CD4-positive, alpha-beta T cell treated with Interferon gamma for 1 hour (primary cell): Measurements from ENCODE around the gene PARP6.

Experiments used
- DNase-seq: peaks from one replicate; pipeline ENCODE4 v3.0.0-alpha.2; 2020

The PARP6 gene, protein sequence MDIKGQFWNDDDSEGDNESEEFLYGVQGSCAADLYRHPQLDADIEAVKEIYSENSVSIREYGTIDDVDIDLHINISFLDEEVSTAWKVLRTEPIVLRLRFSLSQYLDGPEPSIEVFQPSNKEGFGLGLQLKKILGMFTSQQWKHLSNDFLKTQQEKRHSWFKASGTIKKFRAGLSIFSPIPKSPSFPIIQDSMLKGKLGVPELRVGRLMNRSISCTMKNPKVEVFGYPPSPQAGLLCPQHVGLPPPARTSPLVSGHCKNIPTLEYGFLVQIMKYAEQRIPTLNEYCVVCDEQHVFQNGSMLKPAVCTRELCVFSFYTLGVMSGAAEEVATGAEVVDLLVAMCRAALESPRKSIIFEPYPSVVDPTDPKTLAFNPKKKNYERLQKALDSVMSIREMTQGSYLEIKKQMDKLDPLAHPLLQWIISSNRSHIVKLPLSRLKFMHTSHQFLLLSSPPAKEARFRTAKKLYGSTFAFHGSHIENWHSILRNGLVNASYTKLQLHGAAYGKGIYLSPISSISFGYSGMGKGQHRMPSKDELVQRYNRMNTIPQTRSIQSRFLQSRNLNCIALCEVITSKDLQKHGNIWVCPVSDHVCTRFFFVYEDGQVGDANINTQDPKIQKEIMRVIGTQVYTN

DNA sequence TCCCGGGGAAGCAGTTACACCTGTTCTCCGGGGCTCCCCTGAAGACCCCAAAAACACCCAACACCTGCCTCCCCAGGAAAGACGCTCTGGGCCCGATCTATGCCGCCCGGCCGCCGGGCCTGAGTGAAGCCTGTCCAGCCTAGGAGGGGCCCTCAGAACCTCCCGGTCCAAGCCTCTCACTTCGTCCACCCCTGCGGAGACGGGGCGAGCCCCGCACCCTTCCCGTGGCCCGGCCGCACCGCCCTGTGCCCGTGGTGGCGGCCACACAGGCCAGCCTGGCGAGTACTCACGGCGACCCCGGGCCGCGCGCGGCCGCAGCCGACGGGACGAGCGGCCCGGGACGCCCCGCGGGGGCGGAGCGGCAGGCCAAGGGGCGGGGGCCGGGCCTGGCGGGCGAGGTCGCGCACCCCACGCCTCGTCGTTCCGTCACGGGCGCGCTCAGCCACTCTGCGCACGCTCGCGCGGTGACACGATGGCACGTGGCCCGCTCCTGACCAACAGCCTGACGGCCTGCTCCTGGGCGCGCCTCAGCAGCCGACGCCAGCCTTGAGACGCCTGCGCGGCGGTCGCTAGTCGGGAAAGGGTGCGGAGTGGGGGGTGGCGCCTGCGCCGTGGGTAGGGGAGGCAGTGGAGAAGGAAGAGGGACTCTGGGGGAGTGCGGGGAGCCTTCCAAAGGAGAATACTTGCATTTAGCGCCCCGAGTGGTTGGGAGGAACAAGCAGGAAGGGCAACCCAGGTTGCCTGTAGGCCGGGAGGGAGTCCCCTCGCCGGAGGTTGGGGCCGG is at the start of gene PARP6:
TSS of gene PARP6 (minus strand) at position 342 of the 784 bp plus-strand sequence. CDS start 5,077 bp downstream, outside the sequence.
- peak; percentile 100 for DNase-seq

DNA sequence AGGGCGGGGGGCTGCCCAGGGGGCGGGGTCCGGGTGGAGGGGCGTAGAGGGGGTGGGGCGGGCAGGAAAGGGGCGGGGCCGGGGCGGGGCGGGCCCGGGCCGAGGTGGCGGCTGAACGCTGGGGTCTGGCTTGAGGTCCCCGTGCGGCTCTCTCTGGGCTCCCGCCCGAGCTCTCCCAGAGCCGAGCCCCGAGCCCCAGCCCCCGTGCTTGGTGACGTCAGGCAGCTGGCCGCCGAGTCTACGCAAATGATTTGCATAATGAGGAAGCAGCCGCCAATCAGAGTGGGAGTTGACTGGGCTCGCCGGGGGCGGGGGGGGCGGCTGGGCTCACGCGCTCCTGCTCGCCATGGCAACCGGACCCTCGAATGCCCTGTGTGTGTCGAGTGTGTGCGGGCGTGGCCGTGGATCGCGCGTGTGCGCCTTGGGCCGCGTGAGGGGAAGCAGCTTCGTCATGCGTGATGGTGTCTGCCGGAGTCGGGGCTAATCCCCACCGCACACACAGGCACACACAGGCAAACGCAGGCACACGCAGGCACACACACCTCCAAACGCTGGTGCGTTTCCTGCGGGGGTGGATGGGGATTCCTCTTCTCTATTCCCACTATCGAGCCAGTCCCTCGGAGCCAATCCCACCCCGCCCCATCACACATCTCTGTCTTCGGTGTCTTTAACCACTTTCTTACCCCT is 47.8 kb upstream of the PARP6 start, which contains the start of gene CELF6:
TSS of gene CELF6 (minus strand) at position 173 of the 687 bp plus-strand sequence. CDS start 283 bp downstream, outside the sequence.
- DNase-seq, result peak; percentile 90

DNA sequence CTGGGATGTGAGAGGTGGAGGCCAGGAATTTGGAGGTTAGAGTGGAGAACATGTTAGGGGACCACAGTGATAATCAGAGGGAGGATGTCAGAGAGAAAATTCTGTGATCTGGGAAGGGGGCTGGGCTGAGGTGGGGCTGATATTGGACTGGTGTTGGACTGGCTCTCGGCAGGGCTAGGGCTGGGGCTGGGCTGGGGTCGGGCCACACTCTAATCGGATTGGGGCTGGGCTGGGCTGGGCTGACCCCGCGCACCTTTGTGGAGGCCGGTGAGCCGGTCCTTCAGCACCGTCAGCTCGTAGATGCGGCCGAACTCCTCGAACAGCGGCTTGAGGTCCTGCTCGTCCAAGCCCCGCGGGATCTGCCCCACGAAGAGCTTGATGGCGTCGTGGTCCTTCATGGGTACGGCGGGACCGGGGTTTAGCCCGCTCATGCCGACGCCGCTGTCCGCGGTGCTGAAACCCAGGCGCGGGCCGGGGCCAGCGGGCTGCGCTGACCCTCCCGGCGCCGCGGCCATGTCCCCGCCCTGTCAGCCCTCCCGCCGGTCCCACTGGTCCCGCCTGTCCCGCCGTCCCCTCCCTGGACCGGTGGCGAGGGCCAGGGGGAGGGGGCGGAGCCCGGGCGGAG is 47.1 kb upstream of the PARP6 start:
- peak; percentile 44 for DNase-seq

DNA sequence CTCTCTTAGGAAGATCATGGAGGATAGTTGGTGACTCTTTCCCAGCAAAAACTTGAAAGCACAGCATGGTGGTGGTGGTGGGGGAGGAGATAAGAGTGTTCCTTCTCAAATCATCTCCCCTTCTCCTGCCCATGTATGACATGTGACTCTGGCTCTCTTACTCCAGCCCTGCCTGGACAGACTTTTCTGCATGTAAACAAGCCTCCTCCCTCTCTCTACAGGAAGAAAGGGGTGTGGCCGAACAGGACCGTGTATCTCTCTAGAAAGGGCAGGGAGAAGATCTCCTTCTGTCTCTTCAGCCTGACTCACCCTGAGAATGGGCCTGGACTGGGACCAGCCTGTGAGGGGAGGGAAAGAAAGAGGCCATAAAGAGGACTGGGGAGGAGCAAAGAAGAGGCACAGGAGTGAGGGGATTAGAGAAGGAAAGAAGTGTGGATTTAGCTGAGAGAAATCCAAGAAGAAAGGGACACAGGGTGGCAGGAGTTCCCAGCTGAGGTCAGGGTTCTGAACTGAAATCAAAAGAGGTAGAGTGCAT is 46.1 kb upstream of the PARP6 start:
- DNase-seq, result no peak

DNA sequence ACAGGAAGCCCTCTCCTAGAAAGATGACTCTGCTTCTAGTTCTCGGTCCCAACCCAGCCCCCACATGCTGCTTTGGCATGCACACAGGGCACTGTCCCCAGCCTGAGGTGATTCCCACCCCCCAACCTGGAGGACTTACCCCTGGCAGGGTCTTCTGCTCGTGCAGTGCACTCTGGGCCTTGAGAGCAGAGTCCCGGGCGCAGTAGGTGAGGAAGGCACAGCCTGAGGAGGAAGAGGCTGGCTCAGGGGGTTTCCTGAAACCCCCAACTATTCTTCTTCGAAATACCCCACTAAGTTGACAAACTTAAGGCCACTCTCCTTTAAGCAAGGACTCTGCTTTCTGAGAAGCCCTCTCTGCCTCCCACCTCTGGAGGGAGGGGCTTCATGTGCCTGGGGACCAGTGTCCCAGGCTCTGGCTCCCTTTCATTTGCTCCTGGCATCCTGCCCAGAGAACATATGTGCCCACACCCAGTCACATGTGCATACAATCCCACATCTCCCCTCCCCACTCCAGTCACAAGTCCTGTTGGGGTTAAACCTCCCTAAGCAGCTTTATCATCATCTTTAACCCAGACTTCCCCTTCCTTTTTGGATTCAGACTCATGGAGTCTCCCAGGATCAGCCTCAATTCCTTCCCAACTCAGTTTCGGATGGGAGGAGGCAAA is 43.5 kb upstream of the PARP6 start:
- no peak for DNase-seq

DNA sequence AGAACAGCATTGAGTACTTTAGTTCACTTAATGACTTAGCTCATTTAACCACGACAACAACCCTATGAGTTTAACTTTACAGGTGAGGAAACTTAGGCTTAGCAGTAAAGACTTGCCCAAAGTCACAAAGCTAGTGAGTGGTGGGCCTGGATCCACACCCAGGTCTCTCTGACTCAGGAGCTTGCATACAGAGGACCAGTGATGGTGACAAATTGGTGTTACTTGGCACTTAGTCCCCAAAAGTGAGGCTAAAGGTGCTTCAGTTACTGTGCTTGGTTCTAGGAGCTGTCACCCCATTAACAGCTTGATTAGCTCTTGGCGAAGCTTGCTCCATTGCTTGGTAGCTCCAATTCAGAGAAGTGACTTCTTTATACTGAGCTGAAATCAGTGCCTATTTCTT is 41.5 kb upstream of the PARP6 start:
- DNase-seq, result no peak

DNA sequence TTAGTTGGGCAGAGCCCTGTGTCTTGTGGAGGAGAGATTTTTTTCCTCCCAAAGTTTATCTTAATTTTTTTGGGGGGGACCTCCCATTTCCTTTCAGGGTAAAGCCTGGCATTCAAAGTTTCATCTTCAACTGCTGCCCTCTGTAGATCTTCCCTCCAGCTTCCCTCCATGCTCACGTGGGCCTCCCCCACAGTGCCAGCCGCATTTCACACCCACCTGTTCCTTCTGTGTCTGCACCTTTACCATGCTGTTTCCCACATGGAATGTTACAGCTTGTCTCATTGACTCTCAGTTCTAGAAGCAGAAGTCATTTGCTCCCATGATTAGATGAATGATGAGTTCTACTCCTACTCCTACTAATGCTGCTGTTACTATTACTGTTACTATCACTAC is 41.1 kb upstream of the PARP6 start:
- no peak for DNase-seq

DNA sequence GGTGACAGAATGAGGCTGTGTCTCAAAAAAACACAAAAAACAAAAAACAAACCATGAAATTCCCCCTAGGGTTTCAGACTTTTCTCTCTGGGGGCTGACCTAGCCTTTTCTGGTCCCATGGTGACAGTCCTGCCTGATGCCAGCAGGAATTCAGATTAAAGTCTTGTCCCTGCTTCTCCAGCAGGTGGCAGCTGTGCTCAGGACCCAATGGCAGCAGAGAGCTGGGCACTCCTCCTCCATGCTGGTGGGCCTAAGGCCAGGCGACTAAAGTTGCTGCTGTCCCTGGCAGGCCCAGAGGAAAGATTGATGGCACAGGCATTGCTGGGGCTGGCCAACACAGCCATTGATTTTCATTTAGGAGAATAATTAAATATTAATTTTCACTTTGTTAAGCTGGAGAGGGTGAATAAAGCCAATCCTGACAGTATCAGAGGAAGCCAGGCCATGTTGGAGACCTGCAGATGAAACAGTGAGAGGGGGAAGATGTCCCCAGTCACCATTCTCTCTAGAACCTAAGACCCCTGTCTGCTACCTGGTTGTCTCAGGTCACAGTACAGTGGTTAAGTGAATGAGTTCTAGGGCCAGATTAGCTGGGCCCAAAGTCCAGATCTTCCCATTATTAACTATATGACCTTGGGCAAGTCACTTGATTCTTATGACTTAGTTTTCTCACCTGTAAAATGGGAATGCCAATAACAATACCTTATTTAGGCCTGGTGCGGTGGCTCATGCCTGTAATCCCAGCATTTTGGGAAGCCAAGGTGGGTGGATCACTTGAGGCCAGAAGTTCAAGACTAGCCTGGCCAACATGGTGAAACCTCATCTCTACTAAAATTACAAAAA is 40.5 kb upstream of the PARP6 start:
- DNase-seq, result peak; percentile 56

DNA sequence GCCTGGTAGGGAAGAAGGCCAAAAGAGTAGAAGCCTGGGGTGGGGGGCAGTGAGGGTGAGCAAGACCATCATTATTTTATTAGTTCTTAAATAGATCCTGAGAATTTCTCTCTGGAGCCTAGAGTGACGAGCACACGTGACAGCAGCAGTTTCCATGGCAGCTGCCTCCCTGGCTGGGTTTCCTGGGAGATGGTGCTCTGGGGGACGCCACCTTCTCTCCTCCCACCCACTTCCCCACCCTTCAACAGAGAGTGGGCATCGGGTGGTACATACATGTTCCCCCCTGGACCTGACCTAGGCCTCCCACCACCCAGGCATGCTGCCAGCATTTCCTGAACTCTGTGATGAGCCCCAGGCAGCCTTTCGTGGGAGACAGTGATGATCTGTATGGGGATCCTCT is 34.7 kb upstream of the PARP6 start:
- DNase-seq, result no peak

DNA sequence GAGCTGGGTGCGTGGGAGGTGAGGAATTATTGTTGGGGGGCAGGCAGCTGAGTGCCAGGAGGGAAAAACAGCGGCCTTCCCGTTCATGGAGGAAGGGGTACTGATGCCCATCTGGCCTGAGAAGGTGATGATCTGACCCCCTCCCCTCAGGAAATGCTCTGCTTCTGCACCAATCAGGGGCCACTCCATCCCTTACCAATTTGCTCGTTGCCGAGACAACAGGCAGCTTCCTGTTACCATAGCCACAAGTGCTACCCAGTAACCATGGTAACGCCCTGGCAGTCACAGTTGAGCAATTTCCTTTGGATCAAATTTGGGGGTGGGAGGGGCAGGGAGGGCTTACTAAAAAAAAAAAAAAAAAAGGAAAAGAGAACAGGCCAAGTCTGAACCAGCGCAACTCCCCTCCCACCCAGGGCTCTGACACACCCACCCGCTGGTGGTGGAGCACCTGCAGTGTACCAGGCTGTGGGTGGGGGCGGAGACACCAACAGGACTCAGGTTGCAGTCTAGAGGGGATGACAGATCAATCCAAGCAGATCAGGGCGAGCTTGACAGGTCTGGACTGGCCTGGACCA is 33.9 kb upstream of the PARP6 start:
- DNase-seq, result peak; percentile 72

DNA sequence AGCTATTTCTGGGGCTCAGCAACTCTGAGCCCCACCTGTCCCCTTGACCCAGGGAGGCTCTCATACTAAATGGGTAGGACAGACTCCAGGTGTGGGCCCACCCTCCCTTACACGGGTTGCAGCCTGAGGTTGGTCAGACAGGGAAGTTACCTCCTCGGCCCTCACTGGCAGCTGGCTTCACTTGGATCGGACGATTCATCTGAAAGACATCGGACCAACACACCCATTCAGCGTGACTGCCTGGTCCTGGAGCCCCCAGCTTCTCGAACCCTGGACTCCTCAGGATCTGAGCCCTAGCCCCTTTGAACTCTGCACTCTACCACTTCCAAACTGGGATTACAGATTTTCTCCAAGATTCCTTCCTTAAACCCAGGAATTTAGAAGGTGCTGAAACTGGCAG is 32.2 kb upstream of the PARP6 start:
- DNase-seq, result no peak

DNA sequence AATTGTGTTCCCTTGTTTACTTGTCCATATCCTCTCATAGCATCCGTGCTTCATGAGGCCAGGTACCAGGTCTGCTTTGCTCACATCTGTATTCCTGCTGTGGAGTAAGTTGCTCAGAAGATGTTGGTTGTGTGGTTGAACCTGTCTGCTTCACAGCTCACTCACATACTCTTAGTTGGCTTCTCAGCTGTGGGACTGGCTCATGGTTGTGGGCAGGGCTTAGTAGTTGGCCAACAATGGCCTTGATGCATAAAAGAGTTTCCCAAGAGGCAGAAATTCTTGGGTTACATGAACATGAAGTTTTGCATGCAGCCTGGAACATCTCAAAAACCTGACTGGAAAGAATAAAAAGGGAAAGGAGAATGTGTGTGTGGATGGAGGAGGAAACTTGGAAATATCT is 30.6 kb upstream of the PARP6 start:
- DNase-seq, result no peak

DNA sequence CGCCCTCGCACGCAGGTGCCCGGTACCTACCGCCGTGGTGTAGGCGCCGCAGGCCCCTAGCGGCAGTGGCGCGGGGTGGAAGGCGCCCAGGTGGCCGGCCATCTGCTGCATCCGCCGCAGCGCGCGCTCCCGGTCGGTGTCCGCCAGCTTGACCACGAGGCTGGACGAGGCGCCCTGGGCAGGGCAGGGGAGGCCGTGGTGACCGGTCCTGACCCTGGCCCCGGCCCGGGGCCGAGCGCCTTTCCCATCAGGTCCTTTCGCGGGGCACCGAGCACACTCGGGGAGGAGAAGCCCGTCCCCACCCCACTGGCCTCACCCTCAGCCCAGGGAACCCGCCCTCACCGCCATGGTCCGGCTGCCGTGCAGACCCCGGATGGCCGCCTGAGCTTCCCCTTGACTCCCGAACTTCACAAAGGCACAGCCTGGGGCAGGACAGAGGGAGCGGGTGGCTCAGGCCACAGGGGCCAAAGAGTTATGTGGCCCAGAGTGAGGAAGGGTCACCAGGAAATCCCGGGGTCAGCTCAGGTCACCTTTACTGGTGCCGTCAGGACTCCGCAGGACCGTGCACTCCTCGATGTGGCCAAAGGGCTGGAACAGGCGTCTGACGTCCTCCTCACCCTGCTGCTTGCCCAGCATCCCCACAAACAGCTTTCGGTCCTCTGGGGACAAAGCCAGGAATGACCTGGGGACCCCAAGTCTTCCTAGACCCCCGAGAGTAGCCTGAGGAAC is 17.4 kb upstream of the PARP6 start:
- DNase-seq, result no peak

DNA sequence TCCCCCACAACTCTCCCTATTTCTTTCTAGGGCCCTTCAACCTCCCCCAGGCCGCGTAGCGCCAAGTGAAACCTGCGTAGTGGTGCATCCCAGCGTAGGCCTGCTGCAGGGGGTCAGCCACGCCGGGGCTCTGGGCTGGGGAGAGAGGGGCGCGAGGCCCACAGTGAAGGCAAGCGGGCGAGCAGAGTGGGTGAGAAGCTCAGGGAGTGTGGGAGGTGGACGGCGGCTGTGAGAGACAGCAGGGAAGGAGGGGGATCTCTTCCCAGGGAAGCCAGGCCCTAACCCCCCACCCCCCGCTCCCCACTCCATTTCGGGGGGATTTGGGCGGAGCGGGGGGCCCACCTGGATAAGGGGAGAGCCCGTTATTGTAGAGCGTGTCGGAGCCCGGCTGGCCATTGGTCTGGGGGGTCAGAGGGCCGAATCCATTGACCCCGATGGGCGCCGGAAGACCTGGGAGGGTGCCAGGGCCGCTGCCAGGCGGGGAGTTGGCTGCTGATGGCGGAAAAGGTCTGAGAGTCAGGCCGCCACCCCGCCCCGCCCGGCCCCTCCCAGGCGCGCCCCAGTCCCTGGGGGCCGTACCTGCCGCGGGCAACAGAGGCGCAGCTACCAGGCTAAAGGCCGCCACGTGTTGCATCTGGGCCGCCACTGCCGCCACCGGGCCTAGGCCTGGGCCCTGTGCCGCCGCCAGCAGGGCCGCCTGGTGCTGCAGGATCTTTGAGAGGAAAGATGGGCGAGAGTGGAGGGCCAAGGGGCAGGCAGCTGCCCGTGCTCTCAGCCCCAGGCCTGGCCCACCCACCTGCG is 16.6 kb upstream of the PARP6 start:
- no peak for DNase-seq

DNA sequence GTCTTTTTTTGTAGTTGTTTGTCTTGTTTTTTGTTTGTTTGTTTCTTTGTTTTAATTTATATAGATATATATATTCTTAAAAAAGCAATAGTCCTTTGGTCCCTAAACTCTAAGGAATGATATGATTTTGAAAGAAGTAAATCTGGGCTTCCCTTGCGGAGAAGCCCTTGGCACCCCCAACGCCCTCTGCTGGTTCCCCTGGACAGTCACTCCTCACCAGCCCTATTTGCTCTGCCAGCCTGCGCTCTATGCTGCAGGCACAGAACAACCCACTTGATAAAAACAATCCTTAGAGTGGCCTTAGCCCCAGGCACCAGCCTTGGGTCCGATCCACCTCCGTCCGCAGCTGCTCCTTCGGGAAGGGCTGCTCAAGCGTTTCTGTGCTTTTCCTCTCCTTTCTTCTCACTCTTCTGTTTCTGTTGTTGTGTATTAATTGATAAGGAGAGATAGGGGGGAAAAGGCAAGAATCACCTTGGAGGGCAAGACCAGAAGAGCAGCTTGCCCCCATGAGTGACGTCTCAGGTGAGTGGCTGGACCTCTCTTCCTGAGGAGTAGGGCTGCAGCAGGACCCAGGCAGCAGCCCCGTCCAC is 13.7 kb upstream of the PARP6 start:
- DNase-seq, result peak; percentile 38

DNA sequence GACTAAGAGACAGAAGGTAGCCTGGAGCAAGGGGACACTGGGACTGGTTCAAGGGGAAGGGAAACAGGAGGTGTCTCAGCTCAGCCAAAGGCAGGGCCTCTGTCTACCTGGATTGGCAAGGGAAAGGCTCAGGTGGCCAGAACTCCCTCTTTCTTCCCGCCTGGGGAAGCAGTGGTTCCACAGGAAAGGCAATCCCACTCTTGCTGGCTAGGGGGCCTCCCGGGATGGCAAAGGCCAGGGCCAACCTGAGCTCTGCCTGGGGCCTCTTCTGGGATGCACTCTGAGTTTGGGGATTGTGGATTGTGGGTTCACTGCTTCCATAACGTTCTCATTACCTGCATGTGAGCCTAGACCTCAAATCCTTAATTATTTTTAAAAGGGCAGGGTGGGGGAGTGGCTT is 13.0 kb upstream of the PARP6 start:
- no peak for DNase-seq

DNA sequence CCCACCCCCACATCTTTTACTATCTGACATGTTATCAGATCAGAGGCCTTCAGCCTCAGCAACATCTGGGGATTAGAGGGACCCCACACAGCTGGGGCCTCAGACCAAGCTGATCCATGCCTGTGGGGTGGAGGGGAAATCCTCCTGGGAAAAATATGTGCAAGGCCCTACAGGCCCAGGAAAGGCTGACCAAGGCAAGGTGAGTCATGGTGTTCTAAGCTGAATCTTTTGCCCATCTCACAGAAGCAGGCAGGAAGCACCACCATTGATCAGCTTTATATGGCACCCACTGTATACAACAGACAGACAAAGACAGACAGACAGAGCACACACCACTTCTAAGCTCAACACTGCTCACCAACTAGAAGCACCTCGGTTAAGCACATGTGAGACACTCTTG is 12.4 kb upstream of the PARP6 start:
- DNase-seq, result no peak

DNA sequence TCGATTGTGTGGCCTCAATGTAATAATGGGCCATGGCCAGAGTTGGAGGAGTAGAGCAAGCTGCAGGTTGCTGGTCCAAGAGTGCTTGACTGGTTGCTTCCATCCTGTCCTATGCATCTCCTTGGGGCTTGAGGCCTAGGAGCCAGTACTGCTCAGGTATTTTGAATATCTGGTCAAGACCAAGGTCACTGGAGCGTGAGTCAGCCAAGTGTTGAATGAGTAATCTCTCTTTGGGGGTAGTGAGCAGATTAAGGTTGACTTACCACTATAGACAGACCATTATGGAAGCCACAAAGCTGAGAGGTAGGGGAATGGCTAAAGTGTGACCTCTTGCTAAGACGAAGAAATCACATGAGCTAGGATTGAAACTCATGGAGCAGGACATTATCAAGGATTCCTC is 9.4 kb upstream of the PARP6 start:
- DNase-seq, result no peak
